Effector memory CD8-positive, alpha-beta T cell (primary cell): Measurements from ENCODE around the gene FGD3.
A peak's percentile ranks its signal among the peaks of the same experiment; 100 is the strongest.

Source experiments
- ATAC-seq: fragments of 150-1000 bp; cut with Tn5 transposase; replicated peaks from 2 replicates; pipeline ENCODE4 v1.10.0; 2021; ENCODE audit warnings: mild to moderate bottlenecking, moderate library complexity
- DNase-seq, 3 experiments: peaks; one replicate each; pipeline ENCODE4 v3.0.0; 2021
- H3K27ac Mint-ChIP-seq, 2 donors: one replicate each; pipeline ENCODE4 v1.8.0; 2022; ENCODE audit warnings: mild to moderate bottlenecking in 2 of 2, mixed read lengths in 2 of 2, moderate library complexity in 2 of 2
- H3K27me3 Mint-ChIP-seq, 2 donors: one replicate each; pipeline ENCODE4 v1.8.0; 2022; ENCODE audit warnings: mixed read lengths in 2 of 2
- H3K36me3 Mint-ChIP-seq: one replicate; pipeline ENCODE4 v1.8.0; 2022; ENCODE audit warnings: mild to moderate bottlenecking, moderate library complexity, mixed read lengths; ENCODE audit not compliant: insufficient read depth
- H3K4me1 Mint-ChIP-seq, 2 donors: one replicate each; pipeline ENCODE4 v1.8.0; 2022; ENCODE audit warnings: low read depth in 2 of 2, mixed read lengths in 2 of 2
- H3K4me3 Mint-ChIP-seq, 2 donors: one replicate each; pipeline ENCODE4 v1.8.0; 2022; ENCODE audit warnings: mild to moderate bottlenecking in 2 of 2, mixed read lengths in 2 of 2, moderate library complexity in 2 of 2
- H3K9me3 Mint-ChIP-seq, 2 donors: one replicate each; pipeline ENCODE4 v1.8.0; 2022; ENCODE audit warnings: mixed read lengths in 2 of 2

Gene FGD3

GRCh38 chr9:93053781-93054331, 106.5 kb downstream of the FGD3 start:
- no peak overlapping the region for H3K4me3 Mint-ChIP-seq
- no peak for DNase-seq
- H3K4me1 Mint-ChIP-seq = peaks cover 32 to 38% of the 10 kb centered on the region in 2 donors
- ATAC-seq = no peak
- peaks cover 10% of the 10 kb centered on the region for H3K36me3 Mint-ChIP-seq
- H3K9me3 Mint-ChIP-seq = no peaks in the 10 kb centered on the region
- no peaks in the 10 kb centered on the region for H3K27me3 Mint-ChIP-seq
- peak overlapping the region; percentile 65 to 69 for H3K27ac Mint-ChIP-seq

- no peak overlapping the region for H3K4me3 Mint-ChIP-seq
- peaks cover 30 to 39% of the 10 kb centered on the region in 2 donors for H3K4me1 Mint-ChIP-seq
These were observed 107.7 kb downstream of the FGD3 start for GRCh38 chr9:93054758-93055704.

GRCh38 chr9:93057042-93057702, 109.8 kb downstream of the FGD3 start:
- no peaks in the 10 kb centered on the region for H3K9me3 Mint-ChIP-seq
- peak overlapping the region; percentile 88 to 90 for H3K27ac Mint-ChIP-seq
- peak overlapping the region; percentile 69 to 82 for H3K4me3 Mint-ChIP-seq
- peaks cover 7% of the 10 kb centered on the region for H3K36me3 Mint-ChIP-seq
- DNase-seq = no peak
- H3K27me3 Mint-ChIP-seq = no peaks in the 10 kb centered on the region
- no peak for ATAC-seq
- H3K4me1 Mint-ChIP-seq = peaks cover 49 to 56% of the 10 kb centered on the region in 2 donors

More at GRCh38 chr9:93054758-93055704, 107.7 kb downstream of the FGD3 start:
- H3K36me3 Mint-ChIP-seq = peaks cover 7% of the 10 kb centered on the region
- DNase-seq = no peak
- H3K27ac Mint-ChIP-seq = peak overlapping the region; percentile 69 to 89
- H3K9me3 Mint-ChIP-seq = no peaks in the 10 kb centered on the region
- ATAC-seq = no peak
- H3K27me3 Mint-ChIP-seq = no peaks in the 10 kb centered on the region

GRCh38 chr9:93057703-93058354, 110.5 kb downstream of the FGD3 start:
- peak overlapping the region; percentile 69 to 82 for H3K4me3 Mint-ChIP-seq
- peak overlapping the region; percentile 88 to 90 for H3K27ac Mint-ChIP-seq
- peaks cover 7% of the 10 kb centered on the region for H3K36me3 Mint-ChIP-seq
- ATAC-seq (peak; percentile 62), DNase-seq (no peak)
- peaks cover 55 to 62% of the 10 kb centered on the region in 2 donors for H3K4me1 Mint-ChIP-seq
- H3K9me3 Mint-ChIP-seq = no peaks in the 10 kb centered on the region
- no peaks in the 10 kb centered on the region for H3K27me3 Mint-ChIP-seq

GRCh38 chr9:93058355-93059010, 111.2 kb downstream of the FGD3 start, which contains the start of gene SUSD3:
SUSD3 (plus strand) TSS chr9:93058701; CDS start chr9:93058743, 42 bp downstream.
- peak; percentile 64 for ATAC-seq
- DNase-seq = peak; percentile 39 to 49 (median 47)
- Mint-ChIP-seq H3K27ac (peak within 1 kb of the TSS; percentile 90 to 97), H3K4me1 (peaks cover 50 to 60% of the 10 kb centered on the region in 2 donors), H3K9me3 (no peaks in the 10 kb centered on the region), H3K36me3 (peaks cover 3% of the 10 kb centered on the region), H3K4me3 (peak within 1 kb of the TSS; percentile 89), H3K27me3 (no peaks in the 10 kb centered on the region)

GRCh38 chr9:93059011-93059714, 111.8 kb downstream of the FGD3 start:
- Mint-ChIP-seq H3K4me1 (peaks cover 51 to 62% of the 10 kb centered on the region in 2 donors), H3K9me3 (no peaks in the 10 kb centered on the region), H3K4me3 (peak overlapping the region; percentile 89), H3K27me3 (no peaks in the 10 kb centered on the region), H3K27ac (peak overlapping the region; percentile 84 to 97), H3K36me3 (peaks cover 6% of the 10 kb centered on the region)
- DNase-seq (no peak), ATAC-seq (peak; percentile 9)

GRCh38 chr9:93059715-93060578, 112.6 kb downstream of the FGD3 start:
- Mint-ChIP-seq H3K27me3 (no peaks in the 10 kb centered on the region), H3K27ac (peak overlapping the region; percentile 84 to 97), H3K4me1 (peaks cover 59 to 69% of the 10 kb centered on the region in 2 donors), H3K36me3 (peaks cover 14% of the 10 kb centered on the region), H3K4me3 (peak overlapping the region; percentile 89), H3K9me3 (no peaks in the 10 kb centered on the region)
- no peak for DNase-seq
- no peak for ATAC-seq

GRCh38 chr9:93060746-93061259, 113.5 kb downstream of the FGD3 start:
- Mint-ChIP-seq H3K27me3 (no peaks in the 10 kb centered on the region), H3K27ac (peak overlapping the region; percentile 84 to 97), H3K9me3 (no peaks in the 10 kb centered on the region), H3K4me3 (peak overlapping the region; percentile 89), H3K36me3 (peaks cover 18% of the 10 kb centered on the region), H3K4me1 (peaks cover 67 to 68% of the 10 kb centered on the region in 2 donors)
- DNase-seq (no peak), ATAC-seq (no peak)

GRCh38 chr9:93061260-93061751, 114.0 kb downstream of the FGD3 start:
- H3K9me3 Mint-ChIP-seq = no peaks in the 10 kb centered on the region
- DNase-seq (no peak), ATAC-seq (no peak)
- H3K27me3 Mint-ChIP-seq = no peaks in the 10 kb centered on the region
- peaks cover 71 to 72% of the 10 kb centered on the region in 2 donors for H3K4me1 Mint-ChIP-seq
- H3K36me3 Mint-ChIP-seq = peaks cover 22% of the 10 kb centered on the region
- H3K4me3 Mint-ChIP-seq = peak overlapping the region; percentile 89
- H3K27ac Mint-ChIP-seq = peak overlapping the region; percentile 84 to 97

- ATAC-seq = no peak
- peaks cover 24% of the 10 kb centered on the region for H3K36me3 Mint-ChIP-seq
- H3K4me3 Mint-ChIP-seq = peak overlapping the region; percentile 89
- no peaks in the 10 kb centered on the region for H3K27me3 Mint-ChIP-seq
- H3K4me1 Mint-ChIP-seq = peaks cover 68 to 73% of the 10 kb centered on the region in 2 donors
- H3K27ac Mint-ChIP-seq = peak overlapping the region; percentile 82 to 97
- no peaks in the 10 kb centered on the region for H3K9me3 Mint-ChIP-seq
- DNase-seq = no peak
These were observed 114.8 kb downstream of the FGD3 start for GRCh38 chr9:93061791-93062763.
